Measurements from ENCODE around the gene UBE2Q2.

DNA sequence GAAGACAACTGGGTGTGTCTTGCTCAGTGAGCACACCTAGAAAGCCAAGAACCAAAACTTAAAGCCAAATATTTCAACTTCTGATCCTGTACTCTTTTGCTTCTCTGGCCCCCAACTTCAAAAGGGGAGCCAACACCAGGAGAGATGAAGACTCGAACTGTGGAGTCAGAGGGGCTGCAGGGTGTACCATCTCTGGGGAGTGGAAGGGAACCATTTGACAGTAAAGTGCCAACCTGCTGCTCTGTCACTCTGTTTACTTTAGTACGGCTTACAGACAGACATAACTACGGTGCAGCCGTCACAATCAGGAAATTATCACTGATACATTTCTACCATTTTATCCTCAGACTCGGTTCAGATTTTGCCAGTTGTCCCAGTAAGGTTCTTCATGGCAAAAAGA is 62.0 kb downstream of the UBE2Q2 start:
- TF ChIP-seq EZH2 (IDR thresholded peaks at IDR 0.05; ENCODE audit: insufficient read depth, poor library complexity, severe bottlenecking): no peak
- TF ChIP-seq EZH2phosphoT487 (IDR thresholded peaks at IDR 0.05; ENCODE audit: insufficient read depth, low read depth): no peak
